ENCODE results near the gene IGF1R.

IGF1R gene

GRCh38 chr15:98729446-98730042 lies 81.2 kb downstream of the IGF1R start:
- DNase-seq: no peak

GRCh38 chr15:98730860-98731711 lies 82.7 kb downstream of the IGF1R start:
- DNase-seq: no peak

- DNase-seq: no peak
Observed at GRCh38 chr15:98731712-98732450, 83.5 kb downstream of the IGF1R start.

- DNase-seq: no peak
Observed at GRCh38 chr15:98733098-98733497, 84.8 kb downstream of the IGF1R start.

- DNase-seq: no peak
Observed at GRCh38 chr15:98734466-98735199, 86.3 kb downstream of the IGF1R start.

GRCh38 chr15:98735304-98735703 lies 87.0 kb downstream of the IGF1R start:
- DNase-seq: no peak

- DNase-seq: no peak
Observed at GRCh38 chr15:98735895-98736617, 87.7 kb downstream of the IGF1R start.

- no peak for DNase-seq
Observed at GRCh38 chr15:98737159-98737558, 88.8 kb downstream of the IGF1R start.

GRCh38 chr15:98737721-98738120 lies 89.4 kb downstream of the IGF1R start:
- no peak for DNase-seq

- DNase-seq: no peak
Observed at GRCh38 chr15:98738689-98739401, 90.5 kb downstream of the IGF1R start.

GRCh38 chr15:98740295-98740694 lies 92.0 kb downstream of the IGF1R start:
- no peak for DNase-seq

GRCh38 chr15:98740963-98741362 lies 92.6 kb downstream of the IGF1R start:
- DNase-seq: no peak

GRCh38 chr15:98743177-98743576 lies 94.8 kb downstream of the IGF1R start:
- DNase-seq: no peak

GRCh38 chr15:98744506-98744905 lies 96.2 kb downstream of the IGF1R start:
- no peak for DNase-seq

- no peak for DNase-seq
Observed at GRCh38 chr15:98745179-98745578, 96.8 kb downstream of the IGF1R start.

GRCh38 chr15:98745650-98746374 lies 97.5 kb downstream of the IGF1R start:
- no peak for DNase-seq

- DNase-seq: no peak
Observed at GRCh38 chr15:98746375-98747155, 98.2 kb downstream of the IGF1R start.

- no peak for DNase-seq
Observed at GRCh38 chr15:98751767-98752166, 103.4 kb downstream of the IGF1R start.

GRCh38 chr15:98753726-98754656 lies 105.7 kb downstream of the IGF1R start:
- no peak for DNase-seq

All from stimulated activated CD4-positive, alpha-beta T cell treated with anti-CD3 and anti-CD28 coated beads, Interleukin-4, amount 100 ng/mL, for 24 hours (primary cell).